Activated B cell treated with CpG ODN at 0.5 μM for 24 hours (primary cell): ENCODE measurements around the gene CSF2. TPM values are rescaled to one million over a fixed set of nuclear protein-coding genes. Genes with fewer than 3 reads are reported as not detected.

Experiments
- ATAC-seq: fragments of 200-7000 bp; cut with Tn5 transposase; one replicate; pipeline ENCODE4 v1.10.0; 2021; ENCODE audit warnings: low read depth, mild to moderate bottlenecking, moderate library complexity
- CTCF ChIA-PET: fragments of 350-600 bp; sonication (Branson Sonifier 250); formaldehyde crosslinking; loops from one replicate; lab custom pipeline; 2021; ENCODE audit warnings: antibody characterized with exemption; lab: Charles Lee
- POLR2A ChIA-PET: fragments of 350-600 bp; sonication (Branson Sonifier 250); formaldehyde crosslinking; loops from one replicate; lab custom pipeline; 2021; ENCODE audit warnings: antibody characterized with exemption; lab: Charles Lee
- DNase-seq: peaks from one replicate; pipeline ENCODE4 v3.0.0; 2022
- H3K27ac Mint-ChIP-seq: one replicate; pipeline ENCODE4 v1.8.0; 2020; ENCODE audit warnings: mixed read lengths
- H3K27me3 Mint-ChIP-seq: one replicate; pipeline ENCODE4 v1.8.0; 2021; ENCODE audit warnings: mixed read lengths
- H3K36me3 Mint-ChIP-seq: one replicate; pipeline ENCODE4 v1.8.0; 2021; ENCODE audit warnings: low read depth, mixed read lengths
- H3K4me1 Mint-ChIP-seq: one replicate; pipeline ENCODE4 v1.8.0; 2021; ENCODE audit warnings: mixed read lengths
- H3K4me3 Mint-ChIP-seq: one replicate; pipeline ENCODE4 v1.8.0; 2020; ENCODE audit warnings: mild to moderate bottlenecking, mixed read lengths
- H3K9me3 Mint-ChIP-seq: one replicate; pipeline ENCODE4 v1.8.0; 2020; ENCODE audit warnings: mixed read lengths
- CTCF ChIP-seq: fragments of 200-600 bp; IDR thresholded peaks from one replicate; pipeline ENCODE4 v1.8.0; 2022; ENCODE audit warnings: antibody characterized with exemption, mild to moderate bottlenecking
- intact Hi-C: fragments of 100-400 bp; cut with micrococcal nuclease; formaldehyde crosslinking; loops from one replicate; pipeline ENCODE4 v1.15.1; 2024
- total RNA-seq: library from RNA; stranded (reverse); gene quantifications from 2 replicates; pipeline ENCODE4 v1.2.3, GENCODE V29; 2022

The CSF2 gene
- total RNA-seq, 1 donor from 2014 or later = not detected

- no peak for TF ChIP-seq CTCF
These were observed 1.5 kb upstream of the CSF2 start for GRCh38 chr5:132072070-132072469.

GRCh38 chr5:132072528-132072927 lies 1.1 kb upstream of the CSF2 start:
- no peak overlapping the region for H3K4me3 Mint-ChIP-seq
- ChIA-PET POLR2A (no interaction called here), CTCF (interaction anchor here (1.0 kb wide), 1 partner anchor 22 kb away, joined by 3 read pairs; no protein-coding TSS in a partner anchor)
- H3K27me3 Mint-ChIP-seq = no peaks in the 10 kb centered on the region
- no peak overlapping the region for H3K27ac Mint-ChIP-seq
- no peaks in the 10 kb centered on the region for H3K36me3 Mint-ChIP-seq
- intact Hi-C loops = no loop called here
- no peak for TF ChIP-seq CTCF
- DNase-seq (no peak), ATAC-seq (no peak)
- H3K9me3 Mint-ChIP-seq = no peaks in the 10 kb centered on the region
- H3K4me1 Mint-ChIP-seq = no peaks in the 10 kb centered on the region

More at GRCh38 chr5:132072070-132072469, 1.5 kb upstream of the CSF2 start:
- Mint-ChIP-seq H3K36me3 (no peaks in the 10 kb centered on the region), H3K9me3 (no peaks in the 10 kb centered on the region), H3K4me1 (no peaks in the 10 kb centered on the region), H3K27me3 (no peaks in the 10 kb centered on the region), H3K4me3 (no peak overlapping the region), H3K27ac (no peak overlapping the region)
- DNase-seq (no peak), ATAC-seq (no peak)
- CTCF ChIA-PET = interaction anchor here (1.0 kb wide), 1 partner anchor 23 kb away, joined by 3 read pairs; no protein-coding TSS in a partner anchor
- intact Hi-C loops = no loop called here
- POLR2A ChIA-PET = no interaction called here

- ATAC-seq (no peak), DNase-seq (no peak)
- H3K4me3 Mint-ChIP-seq = no peak overlapping the region
- no peaks in the 10 kb centered on the region for H3K27me3 Mint-ChIP-seq
- H3K9me3 Mint-ChIP-seq = no peaks in the 10 kb centered on the region
- CTCF ChIA-PET = interaction anchor here (1.2 kb wide), 1 partner anchor 11 kb away, joined by 3 read pairs; no protein-coding TSS in a partner anchor
- TF ChIP-seq CTCF = no peak
- no peaks in the 10 kb centered on the region for H3K4me1 Mint-ChIP-seq
- intact Hi-C loops = no loop called here
- no peaks in the 10 kb centered on the region for H3K36me3 Mint-ChIP-seq
- H3K27ac Mint-ChIP-seq = no peak overlapping the region
- POLR2A ChIA-PET = no interaction called here
These were observed 642 bp downstream of the CSF2 start for GRCh38 chr5:132074091-132074771.

- ChIA-PET POLR2A (no interaction called here), CTCF (interaction anchor here (1.2 kb wide), 1 partner anchor 12 kb away, joined by 3 read pairs; no protein-coding TSS in a partner anchor)
- H3K27me3 Mint-ChIP-seq = no peaks in the 10 kb centered on the region
- TF ChIP-seq CTCF = no peak
- H3K9me3 Mint-ChIP-seq = no peaks in the 10 kb centered on the region
- intact Hi-C loops = no loop called here
- H3K4me3 Mint-ChIP-seq = no peak overlapping the region
- no peaks in the 10 kb centered on the region for H3K4me1 Mint-ChIP-seq
- H3K27ac Mint-ChIP-seq = no peak overlapping the region
- DNase-seq = no peak
- no peak for ATAC-seq
- H3K36me3 Mint-ChIP-seq = no peaks in the 10 kb centered on the region
These were observed 1.5 kb downstream of the CSF2 start for GRCh38 chr5:132074772-132075718.

GRCh38 chr5:132075719-132076077 lies 2.1 kb downstream of the CSF2 start:
- no peak overlapping the region for H3K4me3 Mint-ChIP-seq
- H3K4me1 Mint-ChIP-seq = no peaks in the 10 kb centered on the region
- intact Hi-C loops = no loop called here

More at GRCh38 chr5:132075719-132076077, 2.1 kb downstream of the CSF2 start:
- no peak for TF ChIP-seq CTCF
- Mint-ChIP-seq H3K36me3 (no peaks in the 10 kb centered on the region), H3K9me3 (no peaks in the 10 kb centered on the region), H3K27ac (no peak overlapping the region), H3K27me3 (no peaks in the 10 kb centered on the region)
- ChIA-PET POLR2A (no interaction called here), CTCF (no interaction called here)
- ATAC-seq = no peak
- no peak for DNase-seq
